CD4-positive, alpha-beta T cell treated with Interleukin-15 for 4 hours (primary cell): Measurements from ENCODE around the gene SLC38A10.
"Not testable (repeated sequence)": the region's sequence is repeated elsewhere in the genome, so short reads cannot be mapped to it uniquely, and the experiment has no call there.

Source experiments
- DNase-seq: peaks from one replicate; pipeline ENCODE4 v3.0.0-alpha.2; 2020; ENCODE audit warnings: low spot score

Gene SLC38A10

GRCh38 chr17:81228834-81229665 is 66.1 kb downstream of the SLC38A10 start:
- DNase-seq: no peak

- no peak for DNase-seq
Measured at GRCh38 chr17:81228420-81228819, 66.7 kb downstream of the SLC38A10 start.

GRCh38 chr17:81227630-81228029 is 67.5 kb downstream of the SLC38A10 start:
- DNase-seq: not testable (repeated sequence)

GRCh38 chr17:81223762-81224130 is 71.4 kb downstream of the SLC38A10 start:
- no peak for DNase-seq

GRCh38 chr17:81222906-81223761 is 72.0 kb downstream of the SLC38A10 start, which contains the start of gene CEP131:
Gene CEP131 (minus strand): TSS chr17:81222965. CDS start chr17:81220056, 2,909 bp downstream.
- DNase-seq: peak; percentile 99

GRCh38 chr17:81222620-81222905 is 72.5 kb downstream of the SLC38A10 start:
- no peak for DNase-seq

- no peak for DNase-seq
Measured at GRCh38 chr17:81221842-81222619, 73.1 kb downstream of the SLC38A10 start.

- DNase-seq: no peak
Measured at GRCh38 chr17:81221371-81221841, 73.7 kb downstream of the SLC38A10 start.

- no peak for DNase-seq
Measured at GRCh38 chr17:81219476-81220180, 75.5 kb downstream of the SLC38A10 start.

GRCh38 chr17:81218991-81219390 is 76.1 kb downstream of the SLC38A10 start:
- no peak for DNase-seq

- DNase-seq: no peak
Measured at GRCh38 chr17:81218459-81218858, 76.6 kb downstream of the SLC38A10 start.

- DNase-seq: no peak
Measured at GRCh38 chr17:81217491-81217890, 77.6 kb downstream of the SLC38A10 start.

- no peak for DNase-seq
Measured at GRCh38 chr17:81213978-81214377, 81.1 kb downstream of the SLC38A10 start.

- no peak for DNase-seq
Measured at GRCh38 chr17:81212365-81212764, 82.7 kb downstream of the SLC38A10 start.

GRCh38 chr17:81210868-81211267 is 84.2 kb downstream of the SLC38A10 start:
- no peak for DNase-seq

- DNase-seq: no peak
Measured at GRCh38 chr17:81210466-81210865, 84.6 kb downstream of the SLC38A10 start.

- DNase-seq: no peak
Measured at GRCh38 chr17:81209141-81209540, 86.0 kb downstream of the SLC38A10 start.

- DNase-seq: no peak
Measured at GRCh38 chr17:81208651-81209050, 86.5 kb downstream of the SLC38A10 start.

GRCh38 chr17:81207610-81208581 is 87.2 kb downstream of the SLC38A10 start:
- no peak for DNase-seq

- DNase-seq: no peak
Measured at GRCh38 chr17:81206657-81207056, 88.5 kb downstream of the SLC38A10 start.
